Measurements from ENCODE around the gene FXYD3. TPM values are rescaled to one million over a fixed set of nuclear protein-coding genes. Genes with fewer than 3 reads are reported as not detected.

Gene FXYD3
- total and polyA plus RNA-seq, 4 donors, result 0.32 to 0.45 TPM; not detected in 2

DNA sequence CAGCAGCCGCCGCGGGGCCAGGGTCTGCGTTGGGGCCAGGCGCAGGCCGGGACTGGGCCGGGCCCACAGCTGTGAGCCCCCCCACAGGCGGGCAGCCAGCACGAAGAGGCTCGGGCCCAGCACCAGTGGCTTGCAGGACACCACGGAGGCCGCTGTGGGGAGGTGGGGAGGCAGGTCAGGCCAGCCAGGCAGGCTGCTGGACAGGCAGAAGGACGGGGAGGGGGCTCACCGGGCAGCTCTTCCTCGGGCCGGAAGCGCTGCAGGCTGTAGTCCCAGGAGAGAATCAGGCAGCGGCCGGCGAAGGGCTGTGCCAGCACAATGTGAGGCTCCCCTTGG lies 11.0 kb downstream of the FXYD3 start:
- H3K27me3 ChIP-seq (ENCODE audit: control insufficient read depth in 4 of 4, insufficient read depth in 4 of 4, low read length in 3 of 4), result no peaks in the 10 kb centered on the region
- no peak overlapping the region for H3K9ac ChIP-seq (ENCODE audit: low read depth in 1 of 2, low read length in 2 of 2)
- 81% methylated on average over 20 of the region's 20 CpGs for WGBS
- H3K27ac ChIP-seq (ENCODE audit: low read depth in 1 of 2, low read length in 2 of 2), result no peak overlapping the region
- H3K9me3 ChIP-seq (ENCODE audit: control insufficient read depth in 4 of 4, low read length in 3 of 4), result no peaks in the 10 kb centered on the region
- peaks cover 4 to 15% (median 11%) of the 10 kb centered on the region in 4 donors for H3K4me1 ChIP-seq (ENCODE audit: control insufficient read depth in 4 of 4, insufficient read depth in 4 of 4, low read length in 3 of 4)
- DNase-seq (ENCODE audit: low spot score), result no peak
- no peak overlapping the region for H3K4me3 ChIP-seq (ENCODE audit: low read depth in 1 of 3, low read length in 3 of 3)
- no peaks in the 10 kb centered on the region for H3K36me3 ChIP-seq (ENCODE audit: control insufficient read depth in 4 of 4, insufficient read depth in 3 of 4, low read depth in 1 of 4, low read length in 3 of 4)
- no peak for TF ChIP-seq YY1 (IDR thresholded peaks at IDR 0.05)
- TF ChIP-seq, protein P1, sequence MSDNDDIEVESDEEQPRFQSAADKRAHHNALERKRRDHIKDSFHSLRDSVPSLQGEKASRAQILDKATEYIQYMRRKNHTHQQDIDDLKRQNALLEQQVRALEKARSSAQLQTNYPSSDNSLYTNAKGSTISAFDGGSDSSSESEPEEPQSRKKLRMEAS (IDR thresholded peaks at IDR 0.05), result no peak
- TF ChIP-seq EGR1 (IDR thresholded peaks at IDR 0.05; ENCODE audit: low read depth in 2 of 2), result no peak
- TF ChIP-seq, protein P2, sequence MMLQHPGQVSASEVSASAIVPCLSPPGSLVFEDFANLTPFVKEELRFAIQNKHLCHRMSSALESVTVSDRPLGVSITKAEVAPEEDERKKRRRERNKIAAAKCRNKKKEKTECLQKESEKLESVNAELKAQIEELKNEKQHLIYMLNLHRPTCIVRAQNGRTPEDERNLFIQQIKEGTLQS (IDR thresholded peaks at IDR 0.05), result no peak

DNA sequence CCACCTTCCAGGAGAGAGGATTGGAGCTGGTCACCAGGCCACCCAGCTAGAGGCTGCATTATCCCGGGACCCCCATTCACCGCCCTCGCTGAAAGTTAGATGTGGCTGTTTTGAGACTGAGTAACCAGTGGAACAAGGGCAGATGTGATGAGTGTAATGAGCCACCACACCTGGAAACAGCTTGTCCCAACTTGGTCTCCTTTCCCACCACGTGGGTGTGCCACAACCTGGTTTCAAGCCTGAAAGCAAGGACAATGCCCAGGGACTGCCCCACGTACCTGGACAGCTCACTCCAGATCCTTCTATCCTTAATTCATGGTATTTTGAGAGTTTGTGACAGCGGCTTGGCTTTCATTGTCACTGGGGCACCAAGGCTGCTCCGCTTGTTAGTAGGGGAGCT lies 12.2 kb downstream of the FXYD3 start:
- no peak for TF ChIP-seq GABPA (IDR thresholded peaks at IDR 0.05 in 1 of 2, conservative IDR thresholded peaks at IDR 0.05 in 1 of 2)
- TF ChIP-seq HNF4G (IDR thresholded peaks at IDR 0.05), result no peak
- no peak for TF ChIP-seq RAD21 (IDR thresholded peaks at IDR 0.05)
- TF ChIP-seq JUND (IDR thresholded peaks at IDR 0.05), result no peak
- TF ChIP-seq, protein P3, sequence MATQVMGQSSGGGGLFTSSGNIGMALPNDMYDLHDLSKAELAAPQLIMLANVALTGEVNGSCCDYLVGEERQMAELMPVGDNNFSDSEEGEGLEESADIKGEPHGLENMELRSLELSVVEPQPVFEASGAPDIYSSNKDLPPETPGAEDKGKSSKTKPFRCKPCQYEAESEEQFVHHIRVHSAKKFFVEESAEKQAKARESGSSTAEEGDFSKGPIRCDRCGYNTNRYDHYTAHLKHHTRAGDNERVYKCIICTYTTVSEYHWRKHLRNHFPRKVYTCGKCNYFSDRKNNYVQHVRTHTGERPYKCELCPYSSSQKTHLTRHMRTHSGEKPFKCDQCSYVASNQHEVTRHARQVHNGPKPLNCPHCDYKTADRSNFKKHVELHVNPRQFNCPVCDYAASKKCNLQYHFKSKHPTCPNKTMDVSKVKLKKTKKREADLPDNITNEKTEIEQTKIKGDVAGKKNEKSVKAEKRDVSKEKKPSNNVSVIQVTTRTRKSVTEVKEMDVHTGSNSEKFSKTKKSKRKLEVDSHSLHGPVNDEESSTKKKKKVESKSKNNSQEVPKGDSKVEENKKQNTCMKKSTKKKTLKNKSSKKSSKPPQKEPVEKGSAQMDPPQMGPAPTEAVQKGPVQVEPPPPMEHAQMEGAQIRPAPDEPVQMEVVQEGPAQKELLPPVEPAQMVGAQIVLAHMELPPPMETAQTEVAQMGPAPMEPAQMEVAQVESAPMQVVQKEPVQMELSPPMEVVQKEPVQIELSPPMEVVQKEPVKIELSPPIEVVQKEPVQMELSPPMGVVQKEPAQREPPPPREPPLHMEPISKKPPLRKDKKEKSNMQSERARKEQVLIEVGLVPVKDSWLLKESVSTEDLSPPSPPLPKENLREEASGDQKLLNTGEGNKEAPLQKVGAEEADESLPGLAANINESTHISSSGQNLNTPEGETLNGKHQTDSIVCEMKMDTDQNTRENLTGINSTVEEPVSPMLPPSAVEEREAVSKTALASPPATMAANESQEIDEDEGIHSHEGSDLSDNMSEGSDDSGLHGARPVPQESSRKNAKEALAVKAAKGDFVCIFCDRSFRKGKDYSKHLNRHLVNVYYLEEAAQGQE (IDR thresholded peaks at IDR 0.05), result no peak
- TF ChIP-seq YY1 (IDR thresholded peaks at IDR 0.05), result no peak
- no peak for TF ChIP-seq TAF1 (conservative IDR thresholded peaks at IDR 0.05)
- no peak for TF ChIP-seq RXRA (IDR thresholded peaks at IDR 0.05)
- TF ChIP-seq, protein P2 (IDR thresholded peaks at IDR 0.05), result no peak
- no peak for TF ChIP-seq FOXA2 (IDR thresholded peaks at IDR 0.05)
- WGBS, result 89% methylated on average over 7 of the region's 7 CpGs
- H3K9ac ChIP-seq (ENCODE audit: low read depth in 1 of 2, low read length in 2 of 2), result no peak overlapping the region
- no peaks in the 10 kb centered on the region for H3K36me3 ChIP-seq (ENCODE audit: control insufficient read depth in 4 of 4, insufficient read depth in 3 of 4, low read depth in 1 of 4, low read length in 3 of 4)
- H3K4me3 ChIP-seq (ENCODE audit: low read depth in 1 of 3, low read length in 3 of 3), result no peak overlapping the region
- H3K27me3 ChIP-seq (ENCODE audit: control insufficient read depth in 4 of 4, insufficient read depth in 4 of 4, low read length in 3 of 4), result no peaks in the 10 kb centered on the region
- no peak overlapping the region for H3K27ac ChIP-seq (ENCODE audit: low read depth in 1 of 2, low read length in 2 of 2)
- DNase-seq (ENCODE audit: low spot score), result no peak
- peaks cover 4 to 15% (median 11%) of the 10 kb centered on the region in 4 donors for H3K4me1 ChIP-seq (ENCODE audit: control insufficient read depth in 4 of 4, insufficient read depth in 4 of 4, low read length in 3 of 4)
- no peaks in the 10 kb centered on the region for H3K9me3 ChIP-seq (ENCODE audit: control insufficient read depth in 4 of 4, low read length in 3 of 4)

DNA sequence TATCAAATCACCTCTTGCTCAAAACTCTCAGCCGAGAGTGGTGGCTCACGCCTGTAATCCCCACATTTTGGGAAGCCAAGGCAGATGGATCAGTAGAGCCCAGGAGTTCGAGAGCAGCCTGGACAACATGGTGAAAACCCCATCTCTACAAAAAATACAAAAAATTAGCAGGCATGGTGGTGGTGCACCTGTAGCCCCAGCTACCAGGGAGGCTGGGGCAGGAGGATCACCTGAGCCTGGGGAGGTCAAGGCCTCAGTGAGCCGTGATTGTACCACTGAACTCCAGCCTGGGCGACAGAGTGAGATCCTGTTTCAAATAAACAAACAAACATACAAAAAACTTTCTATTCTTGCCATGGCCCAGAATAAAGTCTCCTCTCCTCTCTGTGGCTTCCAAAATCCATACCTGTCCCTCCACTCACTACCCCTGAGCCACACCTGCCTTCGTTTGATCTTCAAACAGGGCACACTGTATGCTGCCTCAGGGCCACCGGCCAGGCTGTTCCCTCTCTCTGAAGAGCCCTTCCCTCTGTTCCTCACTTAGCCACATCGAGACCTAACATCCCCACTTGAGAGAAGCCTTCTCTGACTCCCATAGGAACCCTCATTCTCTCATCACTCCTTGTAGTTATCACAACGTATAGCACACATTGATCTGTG lies 12.9 kb downstream of the FXYD3 start:
- H3K4me1 ChIP-seq (ENCODE audit: control insufficient read depth in 4 of 4, insufficient read depth in 4 of 4, low read length in 3 of 4), result peaks cover 4 to 14% (median 11%) of the 10 kb centered on the region in 4 donors
- WGBS, result 90% methylated on average over 9 of the region's 9 CpGs
- H3K27me3 ChIP-seq (ENCODE audit: control insufficient read depth in 4 of 4, insufficient read depth in 4 of 4, low read length in 3 of 4), result no peaks in the 10 kb centered on the region
- no peak overlapping the region for H3K4me3 ChIP-seq (ENCODE audit: low read depth in 1 of 3, low read length in 3 of 3)
- H3K27ac ChIP-seq (ENCODE audit: low read depth in 1 of 2, low read length in 2 of 2), result no peak overlapping the region
- no peaks in the 10 kb centered on the region for H3K9me3 ChIP-seq (ENCODE audit: control insufficient read depth in 4 of 4, low read length in 3 of 4)
- no peaks in the 10 kb centered on the region for H3K36me3 ChIP-seq (ENCODE audit: control insufficient read depth in 4 of 4, insufficient read depth in 3 of 4, low read depth in 1 of 4, low read length in 3 of 4)
- H3K9ac ChIP-seq (ENCODE audit: low read depth in 1 of 2, low read length in 2 of 2), result no peak overlapping the region
- no peak for DNase-seq (ENCODE audit: low spot score)
- TF ChIP-seq FOXA2 (IDR thresholded peaks at IDR 0.05) (no peak), TAF1 (conservative IDR thresholded peaks at IDR 0.05) (no peak), FOXA1 (IDR thresholded peaks at IDR 0.05) (no peak), NR2F2 (IDR thresholded peaks at IDR 0.05) (no peak), EGR1 (IDR thresholded peaks at IDR 0.05; ENCODE audit: low read depth in 2 of 2) (no peak), RXRA (IDR thresholded peaks at IDR 0.05) (no peak), GABPA (IDR thresholded peaks at IDR 0.05 in 1 of 2, conservative IDR thresholded peaks at IDR 0.05 in 1 of 2) (no peak), HNF4G (IDR thresholded peaks at IDR 0.05) (no peak), JUND (IDR thresholded peaks at IDR 0.05) (no peak), HNF4A (conservative IDR thresholded peaks at IDR 0.05) (no peak)
- TF ChIP-seq, protein P4, sequence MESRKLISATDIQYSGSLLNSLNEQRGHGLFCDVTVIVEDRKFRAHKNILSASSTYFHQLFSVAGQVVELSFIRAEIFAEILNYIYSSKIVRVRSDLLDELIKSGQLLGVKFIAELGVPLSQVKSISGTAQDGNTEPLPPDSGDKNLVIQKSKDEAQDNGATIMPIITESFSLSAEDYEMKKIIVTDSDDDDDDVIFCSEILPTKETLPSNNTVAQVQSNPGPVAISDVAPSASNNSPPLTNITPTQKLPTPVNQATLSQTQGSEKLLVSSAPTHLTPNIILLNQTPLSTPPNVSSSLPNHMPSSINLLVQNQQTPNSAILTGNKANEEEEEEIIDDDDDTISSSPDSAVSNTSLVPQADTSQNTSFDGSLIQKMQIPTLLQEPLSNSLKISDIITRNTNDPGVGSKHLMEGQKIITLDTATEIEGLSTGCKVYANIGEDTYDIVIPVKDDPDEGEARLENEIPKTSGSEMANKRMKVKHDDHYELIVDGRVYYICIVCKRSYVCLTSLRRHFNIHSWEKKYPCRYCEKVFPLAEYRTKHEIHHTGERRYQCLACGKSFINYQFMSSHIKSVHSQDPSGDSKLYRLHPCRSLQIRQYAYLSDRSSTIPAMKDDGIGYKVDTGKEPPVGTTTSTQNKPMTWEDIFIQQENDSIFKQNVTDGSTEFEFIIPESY (IDR thresholded peaks at IDR 0.05), result no peak
- TF ChIP-seq, protein P1 (IDR thresholded peaks at IDR 0.05), result no peak
- TF ChIP-seq, protein P5, sequence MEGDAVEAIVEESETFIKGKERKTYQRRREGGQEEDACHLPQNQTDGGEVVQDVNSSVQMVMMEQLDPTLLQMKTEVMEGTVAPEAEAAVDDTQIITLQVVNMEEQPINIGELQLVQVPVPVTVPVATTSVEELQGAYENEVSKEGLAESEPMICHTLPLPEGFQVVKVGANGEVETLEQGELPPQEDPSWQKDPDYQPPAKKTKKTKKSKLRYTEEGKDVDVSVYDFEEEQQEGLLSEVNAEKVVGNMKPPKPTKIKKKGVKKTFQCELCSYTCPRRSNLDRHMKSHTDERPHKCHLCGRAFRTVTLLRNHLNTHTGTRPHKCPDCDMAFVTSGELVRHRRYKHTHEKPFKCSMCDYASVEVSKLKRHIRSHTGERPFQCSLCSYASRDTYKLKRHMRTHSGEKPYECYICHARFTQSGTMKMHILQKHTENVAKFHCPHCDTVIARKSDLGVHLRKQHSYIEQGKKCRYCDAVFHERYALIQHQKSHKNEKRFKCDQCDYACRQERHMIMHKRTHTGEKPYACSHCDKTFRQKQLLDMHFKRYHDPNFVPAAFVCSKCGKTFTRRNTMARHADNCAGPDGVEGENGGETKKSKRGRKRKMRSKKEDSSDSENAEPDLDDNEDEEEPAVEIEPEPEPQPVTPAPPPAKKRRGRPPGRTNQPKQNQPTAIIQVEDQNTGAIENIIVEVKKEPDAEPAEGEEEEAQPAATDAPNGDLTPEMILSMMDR (IDR thresholded peaks at IDR 0.05; ENCODE audit: low read depth, low read length, missing input control), result no peak
- TF ChIP-seq, protein P2 (IDR thresholded peaks at IDR 0.05), result no peak

Measured in liver (tissue), 9 donors.